HL-60/S4 (cell line): ENCODE measurements around the gene SOX18.

Experiments used
- in situ Hi-C: fragments of 300-500 bp; cut with MboI; formaldehyde crosslinking; loops from 2 replicates; pipeline ENCODE4 v1.14.3; 2022; ENCODE audit warnings: low sequenced_read_pairs

The SOX18 gene

GRCh38 chr20:64080813-64081623 is 31.6 kb upstream of the SOX18 start:
- in situ Hi-C loops: no loop called here

GRCh38 chr20:64080013-64080812 is 30.8 kb upstream of the SOX18 start, which contains the start of gene OPRL1:
Gene OPRL1, plus strand, starts transcription at chr20:64080082. Its CDS starts 12,639 bp downstream, at chr20:64092721.
- in situ Hi-C loops: no loop called here

- in situ Hi-C loops: no loop called here
These were observed 30.0 kb upstream of the SOX18 start, which contains the start of gene RGS19 for GRCh38 chr20:64079273-64080012. Gene RGS19, minus strand, starts transcription at chr20:64079518. Its CDS starts 2,632 bp downstream, at chr20:64076886.

DNA sequence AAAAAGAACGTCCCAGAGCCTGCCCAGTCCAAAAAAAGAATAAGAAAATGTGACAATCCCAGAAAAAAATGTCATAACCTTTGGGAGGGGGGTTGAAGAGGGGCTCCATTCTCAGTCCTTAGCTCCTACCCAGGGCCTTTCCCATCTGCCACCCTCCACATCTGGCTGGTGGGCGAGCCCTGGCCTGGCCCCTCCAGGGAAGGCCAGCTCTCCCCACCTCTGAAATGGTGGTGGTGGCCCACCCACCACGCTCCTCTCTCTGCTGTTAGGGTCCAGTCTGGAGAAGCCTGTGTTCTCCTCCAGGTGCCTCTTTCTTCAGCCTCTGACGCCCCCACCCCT is 29.5 kb upstream of the SOX18 start:
- in situ Hi-C loops: no loop called here

DNA sequence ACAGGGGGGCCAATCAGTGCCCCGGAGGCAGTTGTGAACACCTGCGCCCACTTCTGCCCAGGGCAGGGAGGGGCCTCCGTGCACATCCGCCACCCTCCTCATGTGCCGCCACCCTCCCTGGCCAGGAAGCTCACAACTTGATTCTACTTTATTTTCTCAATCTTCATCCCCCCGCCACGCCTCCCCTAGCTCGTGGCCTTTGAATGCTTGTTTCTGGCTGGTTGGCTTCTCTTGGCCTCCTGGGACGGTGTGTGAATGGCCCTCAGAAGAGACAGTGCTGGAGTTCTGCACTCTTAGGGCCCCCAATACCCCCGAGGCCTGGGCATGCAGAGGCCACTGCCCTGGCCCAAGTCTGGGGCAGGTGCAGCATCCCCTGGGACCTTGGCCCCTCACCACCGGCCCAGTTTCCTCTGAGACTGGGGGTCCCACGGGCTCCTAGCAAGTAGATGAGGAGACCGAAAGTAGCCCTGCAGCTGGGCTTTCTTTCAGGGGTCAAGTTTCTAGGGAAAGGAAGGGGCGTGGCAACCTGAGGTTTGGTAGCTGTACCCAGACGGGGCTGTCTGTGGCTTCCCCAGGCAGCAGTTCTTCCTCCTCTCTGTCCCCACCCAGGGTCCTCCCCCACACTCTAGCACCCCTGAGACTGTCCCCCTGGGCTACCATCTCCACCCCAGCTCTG is 28.6 kb upstream of the SOX18 start:
- in situ Hi-C loops: no loop called here

DNA sequence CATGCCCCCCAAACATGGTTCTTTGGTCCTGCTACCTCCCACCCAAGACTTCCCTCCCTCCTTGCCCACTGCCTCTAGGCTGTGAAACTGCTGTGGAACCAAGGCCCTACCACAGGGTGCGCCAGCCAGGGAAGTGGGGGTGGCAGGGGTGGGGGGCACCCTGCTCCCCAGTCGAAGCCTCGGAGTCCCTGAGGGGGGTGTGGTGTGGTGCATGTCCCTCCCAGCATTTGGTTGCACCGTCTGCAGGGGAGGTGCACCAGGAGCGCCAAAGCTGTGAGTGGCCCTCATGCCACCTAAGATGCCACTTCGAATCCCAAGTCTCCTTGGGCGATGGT is 28.1 kb upstream of the SOX18 start:
- in situ Hi-C loops: no loop called here

- in situ Hi-C loops: no loop called here
These were observed 27.7 kb upstream of the SOX18 start for GRCh38 chr20:64077094-64077493.

DNA sequence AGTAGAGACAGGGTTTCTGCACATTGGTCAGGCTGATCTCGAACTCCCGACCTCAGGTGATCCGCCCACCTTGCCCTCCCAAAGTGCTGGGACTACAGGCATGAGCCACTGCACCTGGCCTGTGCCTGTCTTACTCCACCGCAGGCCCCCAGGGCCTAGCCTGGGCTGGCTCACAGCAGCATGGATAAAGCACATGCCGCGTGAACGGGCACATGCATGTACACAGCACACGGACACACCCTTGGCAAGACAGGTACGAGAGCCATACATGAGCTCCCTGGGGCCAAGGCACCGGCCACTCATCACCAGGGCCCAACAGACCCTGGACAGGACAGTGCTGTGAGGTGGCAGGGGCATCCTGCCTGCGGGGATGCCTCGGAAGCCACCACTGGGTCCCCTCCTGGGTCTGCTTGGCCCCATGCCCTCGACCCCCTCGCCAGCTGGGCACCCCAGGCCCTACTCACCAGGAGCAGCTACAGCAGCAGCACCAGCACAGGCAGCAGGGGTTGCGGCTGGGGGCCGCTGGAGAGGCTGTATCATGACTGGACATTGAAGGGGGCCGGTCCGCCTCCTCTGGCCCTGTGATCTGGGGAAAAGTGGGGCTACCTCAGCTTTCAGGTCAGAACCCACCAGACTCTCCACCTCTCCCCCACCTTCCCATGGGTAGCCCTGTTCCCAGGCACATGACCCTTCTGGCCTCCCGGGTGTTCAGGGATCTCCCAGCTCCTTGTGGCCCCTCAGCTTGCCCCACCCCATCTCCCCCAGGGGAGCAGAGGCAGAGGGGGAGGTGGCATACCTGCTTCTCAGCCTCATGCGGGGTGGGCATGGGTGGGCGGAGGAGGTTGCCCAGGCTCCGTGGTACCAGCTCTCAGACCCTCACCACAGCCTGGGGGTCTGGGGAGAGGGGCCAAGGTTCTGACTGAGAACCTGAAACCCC is 26.9 kb upstream of the SOX18 start:
- in situ Hi-C loops: no loop called here

- in situ Hi-C loops: no loop called here
These were observed 26.1 kb upstream of the SOX18 start for GRCh38 chr20:64075556-64075955.

DNA sequence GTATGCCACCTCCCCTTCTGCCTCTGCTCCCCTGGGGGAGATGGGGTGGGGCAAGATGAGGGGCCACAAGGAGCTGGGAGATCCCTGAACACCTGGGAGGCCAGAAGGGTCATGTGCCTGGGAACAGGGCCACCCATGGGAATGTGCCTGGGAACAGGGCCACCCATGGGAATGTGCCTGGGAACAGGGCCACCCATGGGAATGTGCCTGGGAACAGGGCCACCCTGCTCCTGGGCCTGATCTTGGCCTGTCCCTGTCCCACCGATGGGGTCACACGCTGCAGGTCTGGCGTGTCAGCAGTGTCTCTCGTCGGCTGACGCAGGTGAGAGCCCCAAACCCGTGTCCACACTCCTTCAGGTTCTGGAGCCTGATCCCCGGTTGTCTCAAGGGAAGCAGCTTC is 25.5 kb upstream of the SOX18 start:
- in situ Hi-C loops: no loop called here

DNA sequence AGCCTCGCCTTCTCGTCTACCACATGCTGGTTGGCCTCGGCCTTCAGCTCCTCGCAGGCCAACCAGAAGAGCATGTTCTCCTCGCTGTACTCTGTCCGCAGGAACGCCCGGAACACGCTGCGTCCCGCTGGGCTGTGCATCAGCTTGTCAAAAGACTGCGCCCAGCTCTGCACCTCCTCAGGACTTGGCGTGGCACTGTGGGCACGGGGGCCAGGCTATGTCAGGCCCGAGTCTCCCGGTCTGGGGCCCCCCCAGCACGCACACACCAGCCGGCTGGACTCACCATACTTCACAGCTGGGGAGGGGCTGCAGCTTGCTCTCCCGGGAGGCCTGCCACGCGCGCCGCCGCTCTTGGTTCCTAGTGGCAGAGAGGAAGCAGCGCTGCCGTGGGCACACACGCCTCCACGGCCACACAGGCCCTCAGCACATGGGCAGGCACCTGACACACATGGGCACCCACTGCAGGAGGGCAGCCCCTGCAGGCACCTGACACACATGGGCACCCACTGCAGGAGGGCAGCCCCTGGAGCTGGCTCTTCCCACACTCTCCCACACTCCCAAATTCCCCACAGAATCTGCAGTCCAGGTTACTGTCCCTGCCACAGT is 24.8 kb upstream of the SOX18 start:
- in situ Hi-C loops: no loop called here

DNA sequence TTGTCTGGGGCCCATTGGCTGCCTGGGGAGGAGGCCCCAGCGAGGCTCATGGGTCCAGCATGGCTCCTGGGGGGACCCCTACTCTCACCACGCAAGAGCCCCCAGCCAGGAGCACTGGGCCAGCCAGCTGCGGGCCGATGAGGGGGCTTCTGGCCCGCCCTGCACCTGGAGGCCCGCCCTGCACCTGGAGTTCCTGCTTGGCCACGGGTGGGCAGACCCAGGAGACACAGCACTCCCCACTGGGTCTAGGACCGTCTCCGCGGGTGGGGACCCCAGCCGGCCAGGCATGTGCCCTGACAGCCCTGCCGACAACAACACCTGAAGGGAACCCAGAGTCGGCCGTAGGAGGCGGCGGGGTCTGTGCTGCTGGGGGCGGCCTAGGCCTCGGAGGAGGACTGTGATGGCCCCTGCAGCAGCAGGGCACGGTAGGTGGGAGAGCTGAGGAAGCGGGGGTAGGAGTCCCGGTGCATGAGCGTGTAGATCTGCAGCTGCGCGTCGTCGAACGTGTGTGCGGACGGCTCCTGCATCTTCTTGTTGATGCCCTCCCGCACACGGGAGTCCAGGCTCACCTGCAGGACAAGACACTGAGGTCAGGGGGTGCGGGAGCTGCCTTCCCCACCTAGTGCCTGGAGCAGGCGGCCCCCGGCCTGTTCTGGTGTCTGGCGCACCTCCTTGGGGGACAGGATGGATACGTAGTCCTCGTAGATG is 24.2 kb upstream of the SOX18 start:
- in situ Hi-C loops: no loop called here

GRCh38 chr20:64072498-64073063 is 23.1 kb upstream of the SOX18 start:
- in situ Hi-C loops: no loop called here

DNA sequence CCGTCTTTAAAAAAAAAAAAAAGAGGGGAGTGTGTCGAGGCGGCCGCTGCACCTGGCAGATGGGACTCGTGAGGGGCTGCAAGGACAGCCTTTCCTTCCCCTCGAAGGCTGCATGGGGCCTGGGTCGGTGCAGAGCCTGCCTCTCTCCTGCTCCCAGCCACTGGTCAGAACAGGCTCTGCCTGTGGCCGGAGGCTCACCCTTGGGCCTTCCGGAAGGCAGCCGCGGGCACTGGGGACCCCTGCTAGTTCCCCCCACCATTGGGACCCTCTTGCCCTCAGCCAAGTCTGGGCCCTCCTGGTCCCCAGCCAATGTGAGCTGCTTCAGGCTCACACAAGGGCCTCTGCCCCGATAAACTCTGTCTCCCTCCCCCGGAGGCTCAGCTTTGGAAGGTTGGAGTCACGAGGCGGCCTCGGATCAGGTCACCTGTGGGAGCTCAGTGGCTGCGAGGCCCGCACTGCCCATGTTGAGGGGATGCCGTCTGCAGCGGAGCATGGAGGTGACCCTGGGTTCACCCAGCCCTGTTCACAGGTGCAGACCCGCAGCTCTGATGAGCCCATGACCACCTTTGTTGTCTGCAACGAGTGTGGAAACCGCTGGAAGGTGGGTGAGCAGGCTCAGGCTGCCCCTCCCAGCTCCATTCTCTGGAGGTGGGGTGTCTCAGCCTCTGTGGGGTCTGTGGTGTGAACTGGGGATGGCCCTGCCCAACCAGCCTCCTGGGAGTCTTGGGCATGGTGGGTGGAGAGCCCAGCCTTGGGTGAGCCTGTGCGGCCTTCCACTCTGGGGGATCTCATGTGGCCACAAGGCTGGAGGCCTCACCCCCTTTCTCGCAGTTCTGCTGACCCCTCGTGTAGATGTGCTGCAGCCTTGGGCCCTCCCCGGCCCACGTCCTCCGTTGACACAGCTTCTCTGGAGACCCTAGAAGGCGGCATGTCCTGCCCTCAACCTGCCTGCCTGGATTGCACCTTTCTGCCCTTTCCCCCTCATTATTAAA is 22.2 kb upstream of the SOX18 start:
- in situ Hi-C loops: no loop called here

DNA sequence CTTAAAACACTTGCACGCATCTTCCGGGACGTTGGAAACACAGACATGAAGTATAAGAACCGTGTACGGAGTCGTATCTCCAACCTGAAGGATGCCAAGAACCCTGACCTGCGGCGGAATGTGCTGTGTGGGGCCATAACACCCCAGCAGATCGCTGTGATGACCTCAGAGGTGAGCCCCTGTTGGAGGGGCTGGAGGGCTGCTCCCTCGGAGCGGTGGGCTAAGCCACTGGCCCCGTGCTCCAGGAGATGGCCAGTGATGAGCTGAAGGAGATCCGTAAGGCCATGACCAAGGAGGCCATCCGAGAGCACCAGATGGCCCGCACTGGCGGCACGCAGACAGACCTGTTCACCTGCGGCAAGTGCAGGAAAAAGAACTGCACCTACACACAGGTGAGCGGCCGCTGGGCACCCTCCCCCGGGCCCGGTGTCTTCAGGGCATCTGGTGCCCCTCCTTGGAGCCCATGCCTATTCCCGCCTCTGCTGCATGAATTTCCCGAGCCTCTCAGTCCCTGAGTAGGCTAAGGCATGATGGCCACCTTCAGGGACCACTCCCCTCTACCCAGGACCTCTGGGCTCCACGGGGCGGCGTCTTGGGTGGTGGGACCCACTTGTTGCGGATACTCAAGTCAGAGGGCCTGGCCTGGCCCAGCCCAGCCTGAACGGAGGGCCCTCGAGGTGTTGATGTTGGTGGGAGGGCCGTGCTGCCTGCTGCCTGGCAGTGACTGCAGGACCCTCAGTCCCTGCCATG is 21.0 kb upstream of the SOX18 start:
- in situ Hi-C loops: no loop called here

GRCh38 chr20:64069614-64070243 is 20.3 kb upstream of the SOX18 start:
- in situ Hi-C loops: no loop called here
